PC-3 (cell line): Measurements from ENCODE around the gene LMTK2. TPM values are rescaled to one million over a fixed set of nuclear protein-coding genes. Genes with fewer than 3 reads are reported as not detected.
A peak's percentile ranks its signal among the peaks of the same experiment; 100 is the strongest.

Source experiments
- ATAC-seq: fragments of 200-7000 bp; cut with Tn5 transposase; 2 replicates; pipeline ENCODE4 v1.9.1; 2020; ENCODE audit warnings: mild to moderate bottlenecking, moderate library complexity
- BruUV-seq: library from RNA; stranded (reverse); fragments of 400-500 nt; replicated peaks from 2 replicates; lab custom pipeline; 2021; lab: Mats Ljungman, UMichigan
- CTCF ChIA-PET: fragments of 300-600 bp; sonication (Branson Sonifier 250); formaldehyde crosslinking; loops from one replicate; lab custom pipeline; 2022; ENCODE audit warnings: antibody characterized with exemption; lab: Charles Lee
- POLR2A ChIA-PET: fragments of 300-600 bp; sonication (Branson Sonifier 250); formaldehyde crosslinking; loops from one replicate; lab custom pipeline; 2022; ENCODE audit warnings: antibody characterized with exemption; ENCODE audit not compliant: unreplicated experiment; lab: Charles Lee
- DNase-seq: peaks from one replicate; pipeline ENCODE4 v3.0.0-alpha.2; 2015
- H2AFZ ChIP-seq: fragments of 300-600 bp; sonication (generic); 2 replicates; pipeline ENCODE4 v1.6.0; 2016; ENCODE audit warnings: antibody characterized with exemption, low read length
- H3F3A ChIP-seq: fragments of 300-600 bp; sonication (generic); one replicate; pipeline ENCODE4 v1.6.0; 2017; ENCODE audit warnings: antibody characterized with exemption, low read length, control low read depth, mild to moderate bottlenecking; ENCODE audit not compliant: unreplicated experiment
- H3K27ac ChIP-seq: fragments of 300-600 bp; sonication (generic); 2 replicates; pipeline ENCODE4 v1.5.1; 2016; ENCODE audit warnings: mild to moderate bottlenecking, low read length
- H3K27me3 ChIP-seq: fragments of 300-600 bp; sonication (generic); 2 replicates; pipeline ENCODE4 v1.6.1; 2016; ENCODE audit warnings: low read length, mixed read lengths
- H3K36me3 ChIP-seq: fragments of 300-600 bp; sonication (generic); 2 replicates; pipeline ENCODE4 v1.6.1; 2016; ENCODE audit warnings: low read depth, mixed run types, low read length, mixed read lengths
- H3K4me1 ChIP-seq: fragments of 300-600 bp; sonication (generic); 2 replicates; pipeline ENCODE4 v1.5.1; 2016; ENCODE audit warnings: low read length; ENCODE audit not compliant: insufficient read depth
- H3K4me2 ChIP-seq: fragments of 300-600 bp; sonication (generic); 2 replicates; pipeline ENCODE4 v1.6.0; 2016; ENCODE audit warnings: low read length
- H3K4me3 ChIP-seq: fragments of 300-600 bp; sonication (generic); 2 replicates; pipeline ENCODE4 v1.5.1; 2016; ENCODE audit warnings: mild to moderate bottlenecking, low read length, mixed read lengths
- H3K79me2 ChIP-seq: fragments of 300-600 bp; sonication (generic); 2 replicates; pipeline ENCODE4 v1.6.1; 2017; ENCODE audit warnings: low read length, mixed read lengths
- H3K9ac ChIP-seq: fragments of 300-600 bp; sonication (generic); 2 replicates; pipeline ENCODE4 v1.6.0; 2016; ENCODE audit warnings: mild to moderate bottlenecking, low read length
- H3K9me2 ChIP-seq: fragments of 300-600 bp; sonication (generic); replicated peaks from 2 replicates; pipeline ENCODE4 v1.6.1; 2016; ENCODE audit warnings: mixed run types, low read length, mixed read lengths
- H3K9me3 ChIP-seq: fragments of 300-600 bp; sonication (generic); 2 replicates; pipeline ENCODE4 v1.6.1; 2016; ENCODE audit warnings: low read length, mixed read lengths
- H4K20me1 ChIP-seq: fragments of 300-600 bp; sonication (generic); 2 replicates; pipeline ENCODE4 v1.6.1; 2016; ENCODE audit warnings: low read length, mixed read lengths
- CTCF ChIP-seq: fragments of 300-600 bp; sonication (generic); conservative IDR thresholded peaks from 2 replicates; pipeline ENCODE4 v1.5.1; 2017; ENCODE audit warnings: antibody characterized with exemption, low read depth, mild to moderate bottlenecking, low read length
- EZH2 ChIP-seq: fragments of 300-600 bp; sonication (generic); IDR thresholded peaks from one replicate; pipeline ENCODE4 v1.6.1; 2017; ENCODE audit warnings: antibody characterized with exemption, mild to moderate bottlenecking, low read length; ENCODE audit not compliant: unreplicated experiment
- EZH2phosphoT487 ChIP-seq: fragments of 300-600 bp; sonication (generic); IDR thresholded peaks from 2 replicates; pipeline ENCODE4 v1.6.1; 2018; ENCODE audit warnings: mild to moderate bottlenecking, antibody characterized with exemption, low read length, borderline replicate concordance
- intact Hi-C: fragments of 100-400 bp; cut with micrococcal nuclease; formaldehyde crosslinking; loops from 2 replicates; pipeline ENCODE4 v1.9.0; 2023
- total RNA-seq: library from RNA; depleted of rRNA; stranded (reverse); fragments of >200 nt; gene quantifications from 2 replicates; pipeline ENCODE4 v1.2.3, GENCODE V29; 2014

Gene LMTK2
- total RNA-seq, 1 experiment from 2014 or later = 9.0 TPM

- H3F3A ChIP-seq = no peaks in the 10 kb centered on the region
- H3K9me2 ChIP-seq = no peaks in the 10 kb centered on the region
- H3K27ac ChIP-seq = no peak overlapping the region
- no peak for TF ChIP-seq CTCF
- no peak for TF ChIP-seq EZH2phosphoT487
- TF ChIP-seq EZH2 = no peak
- H3K9me3 ChIP-seq = no peaks in the 10 kb centered on the region
- no peaks in the 10 kb centered on the region; the same call in 1 of the 2 replicates for H3K36me3 ChIP-seq
- H3K4me2 ChIP-seq = no peak overlapping the region
- no peaks in the 10 kb centered on the region for H3K79me2 ChIP-seq
- intact Hi-C loops = no loop called here
- no peak overlapping the region for H2AFZ ChIP-seq
- CTCF ChIA-PET = no interaction called here
- H4K20me1 ChIP-seq = no peaks in the 10 kb centered on the region
- BruUV-seq = no TSS peak
- no peak overlapping the region for H3K4me3 ChIP-seq
- peaks cover 17% of the 10 kb centered on the region for H3K4me1 ChIP-seq
- no peak overlapping the region for H3K9ac ChIP-seq
- ATAC-seq (no peak), DNase-seq (no peak)
- POLR2A ChIA-PET = no interaction called here
- no peaks in the 10 kb centered on the region for H3K27me3 ChIP-seq
Measured at GRCh38 chr7:98180751-98181150, 74.1 kb downstream of the LMTK2 start.

- Histone ChIP-seq H3K4me1 (peaks cover 8% of the 10 kb centered on the region), H3K36me3 (no peaks in the 10 kb centered on the region; the same call in 1 of the 2 replicates), H3K9me3 (no peaks in the 10 kb centered on the region), H2AFZ (no peak overlapping the region), H3K9ac (no peak overlapping the region), H3K4me2 (no peak overlapping the region), H3K27ac (no peak overlapping the region), H3K27me3 (no peaks in the 10 kb centered on the region), H3K4me3 (no peak overlapping the region), H3F3A (no peaks in the 10 kb centered on the region), H3K79me2 (no peaks in the 10 kb centered on the region), H4K20me1 (no peaks in the 10 kb centered on the region), H3K9me2 (no peaks in the 10 kb centered on the region)
- no peak for ATAC-seq
- no TSS peak for BruUV-seq
- intact Hi-C loops = no loop called here
- TF ChIP-seq EZH2 = no peak
- no peak for TF ChIP-seq EZH2phosphoT487
- TF ChIP-seq CTCF = no peak
- DNase-seq = no peak
- ChIA-PET POLR2A (interaction anchor here (0.6 kb wide), 1 partner anchor 99 kb away, joined by 5 read pairs; no protein-coding TSS in a partner anchor), CTCF (no interaction called here)
Measured at GRCh38 chr7:98185101-98185500, 78.4 kb downstream of the LMTK2 start.

- no peak overlapping the region for H3K9ac ChIP-seq
- BruUV-seq = no TSS peak
- H2AFZ ChIP-seq = no peak overlapping the region
Measured at GRCh38 chr7:98186452-98187137, 79.9 kb downstream of the LMTK2 start.

More at GRCh38 chr7:98186452-98187137, 79.9 kb downstream of the LMTK2 start:
- Histone ChIP-seq H3K4me3 (no peak overlapping the region), H3K27ac (peak overlapping the region; percentile 21), H3K9me3 (no peaks in the 10 kb centered on the region), H3K4me1 (peaks cover 8% of the 10 kb centered on the region), H3K36me3 (0 out of 2 replicates have a peak, but pooled peaks cover 4% of the 10 kb centered on the region), H3K4me2 (no peak overlapping the region), H3K27me3 (no peaks in the 10 kb centered on the region), H4K20me1 (no peaks in the 10 kb centered on the region), H3F3A (no peaks in the 10 kb centered on the region), H3K9me2 (no peaks in the 10 kb centered on the region), H3K79me2 (no peaks in the 10 kb centered on the region)
- DNase-seq (peak; percentile 38), ATAC-seq (peak; percentile 94)
- TF ChIP-seq EZH2 = no peak
- no peak for TF ChIP-seq CTCF
- no peak for TF ChIP-seq EZH2phosphoT487
- ChIA-PET CTCF (no interaction called here), POLR2A (no interaction called here)
- intact Hi-C loops = no loop called here
